GM10847 (cell line): Measurements from ENCODE around the gene RBMS3.

Source experiments
- POLR2A ChIP-seq: IDR thresholded peaks from 2 replicates; pipeline ENCODE4 v1.6.1; 2011; ENCODE audit not compliant: insufficient read length; ENCODE audit errors: extremely low read depth

RBMS3 gene

DNA sequence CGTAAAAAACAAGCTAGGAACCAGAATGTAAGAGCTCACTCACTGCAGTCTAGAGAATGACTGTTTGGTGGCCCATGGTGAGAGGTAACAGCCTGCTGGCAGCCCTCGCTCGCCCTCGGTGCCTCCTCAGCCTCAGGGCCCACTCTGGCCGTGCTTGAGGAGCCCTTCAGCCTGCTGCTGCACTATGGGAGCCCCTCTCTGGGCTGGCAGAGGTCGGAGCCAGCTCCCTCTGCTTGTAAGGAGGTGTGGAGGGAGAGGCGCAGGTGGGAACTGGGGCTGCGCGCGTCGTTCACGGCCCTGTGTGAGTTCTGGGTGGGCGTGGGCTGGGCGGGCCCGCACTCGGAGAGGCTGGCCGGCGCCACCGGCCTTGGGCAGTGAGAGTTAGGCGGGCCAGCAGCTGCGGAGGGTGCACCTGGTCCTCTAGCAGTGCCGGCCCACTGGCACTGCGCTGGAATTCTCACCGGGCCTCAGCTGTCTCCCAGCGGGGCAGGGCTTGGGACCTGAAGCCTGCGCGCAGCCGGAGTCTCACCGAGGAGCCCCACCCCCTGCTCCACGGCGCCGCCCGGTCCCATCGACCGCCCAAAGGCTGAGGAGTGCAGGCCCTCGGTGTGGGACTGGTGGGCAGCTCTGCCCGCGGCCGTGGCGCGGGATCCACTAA is 420.6 kb downstream of the RBMS3 start:
- no peak for TF ChIP-seq POLR2A

DNA sequence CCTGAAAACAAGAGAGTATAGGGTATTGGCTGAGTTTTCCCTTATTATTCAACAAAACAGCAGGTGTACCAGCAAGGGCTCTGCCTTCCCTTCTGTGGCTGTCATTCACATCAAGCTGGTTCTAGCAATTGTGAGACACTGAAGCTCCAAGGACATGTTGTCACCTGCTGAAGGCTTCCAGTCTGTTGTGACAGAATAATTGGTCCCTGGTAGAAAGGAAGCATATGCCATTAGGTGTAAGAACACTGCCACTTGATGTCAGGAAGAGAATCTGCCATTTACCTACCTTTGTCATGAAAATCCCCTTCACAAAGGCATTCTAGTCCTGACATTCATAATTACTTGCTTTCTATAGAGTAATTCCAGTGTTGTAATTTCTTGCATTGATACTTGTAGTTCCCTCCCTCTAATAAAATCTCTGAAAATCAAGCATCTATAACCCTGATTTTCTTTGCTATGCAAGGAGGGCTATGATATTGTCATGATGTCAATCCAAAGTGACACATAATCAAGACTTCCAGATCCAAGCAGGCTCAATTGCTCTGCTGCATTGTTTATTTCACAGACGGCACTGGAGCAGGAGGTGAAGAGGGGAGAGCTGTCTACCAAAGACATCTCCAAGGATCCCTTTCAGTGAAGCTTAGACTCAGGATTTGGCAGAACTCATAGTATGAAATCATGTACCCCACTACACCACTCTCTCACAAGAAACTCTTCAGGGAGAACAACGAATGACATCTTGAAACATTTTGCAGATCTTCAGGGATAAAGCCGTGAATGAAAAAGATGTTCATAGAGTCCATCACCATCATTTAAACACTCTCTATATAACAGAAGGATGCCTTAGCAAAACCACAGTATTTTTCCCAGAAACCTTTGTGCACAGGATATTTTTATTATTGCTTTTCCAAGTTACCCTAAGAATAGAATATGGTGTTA is 425.3 kb downstream of the RBMS3 start:
- no peak for TF ChIP-seq POLR2A

DNA sequence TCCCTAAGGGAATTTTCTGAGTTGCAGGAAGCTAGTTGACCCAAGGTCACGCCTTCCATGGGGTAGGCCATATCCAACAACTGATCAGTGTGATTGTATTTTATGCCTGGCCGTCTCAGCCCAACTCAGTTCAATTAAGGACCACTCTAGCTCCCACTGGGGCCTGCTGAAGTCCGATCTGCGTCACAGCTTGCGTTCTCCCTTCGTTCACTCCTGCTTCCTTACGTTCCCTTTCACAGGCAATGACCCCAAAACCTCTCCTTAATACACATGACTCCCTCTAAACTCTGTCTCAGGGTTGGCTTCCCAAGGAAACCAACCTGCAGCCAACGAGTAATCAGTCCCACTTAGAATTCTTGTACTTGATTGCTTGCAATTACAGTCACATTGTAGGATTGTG is 428.0 kb downstream of the RBMS3 start:
- no peak for TF ChIP-seq POLR2A

DNA sequence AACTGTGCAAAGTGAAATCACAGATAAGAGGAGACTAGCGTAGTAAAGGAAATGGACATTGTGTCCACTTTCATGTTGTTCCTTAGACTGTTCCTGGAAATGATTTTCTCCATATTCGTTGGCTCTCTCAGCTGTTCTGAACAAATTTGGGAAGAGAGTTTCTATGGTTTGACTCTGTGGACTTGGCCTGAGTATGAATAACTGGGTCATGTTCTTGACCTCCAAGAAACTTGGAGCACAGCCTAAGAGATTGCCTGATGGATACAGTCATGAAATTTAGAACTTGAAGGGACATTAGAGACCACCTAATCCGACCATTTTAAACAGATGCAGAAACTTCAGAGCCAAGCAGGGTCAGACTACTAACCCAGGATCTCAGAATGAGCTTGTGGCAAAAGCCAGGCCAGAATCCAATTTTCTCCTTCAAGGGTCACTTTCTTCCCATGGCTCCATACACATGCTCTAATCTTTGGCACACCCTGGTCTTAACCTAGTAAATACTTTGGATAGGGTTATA is 430.4 kb downstream of the RBMS3 start:
- no peak for TF ChIP-seq POLR2A

GRCh38 chr3:29716213-29716612 is 435.3 kb downstream of the RBMS3 start:
- no peak for TF ChIP-seq POLR2A

DNA sequence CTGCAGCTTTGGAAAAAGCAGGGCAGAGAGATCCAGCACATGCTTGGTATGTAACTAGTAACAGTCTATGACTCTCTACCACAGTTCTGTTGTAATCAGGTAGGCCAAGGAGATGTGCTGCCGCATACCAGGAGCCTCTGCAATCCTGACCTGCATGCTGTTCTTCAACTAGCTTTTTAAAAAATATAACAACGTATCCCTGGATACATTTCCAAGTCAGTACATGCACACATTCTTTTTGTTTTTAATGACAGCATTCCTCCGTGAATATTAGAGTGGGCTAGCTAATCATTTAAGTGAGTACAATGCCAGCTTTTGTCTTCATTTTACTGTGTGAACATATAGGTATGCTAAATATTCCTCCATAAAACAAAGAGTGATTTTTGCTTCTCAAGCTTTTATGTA is 437.8 kb downstream of the RBMS3 start:
- no peak for TF ChIP-seq POLR2A

DNA sequence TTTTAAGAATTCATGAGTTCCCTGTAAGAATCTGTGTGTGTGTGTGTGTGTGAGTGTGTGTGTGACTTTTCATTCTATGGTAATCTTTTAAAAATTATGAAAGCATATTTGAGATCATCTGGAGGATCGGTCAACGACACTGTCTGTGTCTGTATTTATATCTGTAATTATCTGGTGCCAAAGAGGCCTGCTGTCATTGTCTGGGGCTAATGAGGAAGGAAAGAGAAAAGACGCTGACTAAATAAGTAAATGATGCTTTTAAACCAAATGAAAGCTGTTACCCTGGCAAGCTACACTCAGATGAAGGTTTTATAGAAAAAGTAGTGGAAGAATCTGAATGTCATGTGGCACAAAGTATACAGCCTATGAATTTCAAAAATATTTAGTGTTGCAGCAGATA is 439.8 kb downstream of the RBMS3 start:
- TF ChIP-seq POLR2A = no peak

DNA sequence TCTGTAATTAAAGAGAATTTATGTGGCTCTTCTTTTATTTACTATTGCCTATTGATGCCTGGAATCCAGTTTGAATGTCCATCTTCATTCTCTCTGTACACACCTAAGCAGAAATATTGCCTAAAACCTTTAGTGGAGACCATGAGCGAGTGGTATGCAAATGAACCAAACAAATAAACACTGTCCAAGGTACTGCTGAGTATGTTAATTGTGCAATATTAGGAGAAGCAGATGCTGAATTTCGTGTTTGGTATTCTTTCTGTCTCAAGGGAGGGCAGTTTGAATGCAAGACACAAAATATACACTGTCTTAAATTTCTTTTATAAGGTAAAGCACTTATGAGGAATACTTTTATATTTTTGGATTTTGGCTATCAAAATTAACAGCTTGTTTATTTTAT is 440.9 kb downstream of the RBMS3 start:
- no peak for TF ChIP-seq POLR2A

GRCh38 chr3:29731050-29731449 is 450.2 kb downstream of the RBMS3 start:
- TF ChIP-seq POLR2A = no peak

DNA sequence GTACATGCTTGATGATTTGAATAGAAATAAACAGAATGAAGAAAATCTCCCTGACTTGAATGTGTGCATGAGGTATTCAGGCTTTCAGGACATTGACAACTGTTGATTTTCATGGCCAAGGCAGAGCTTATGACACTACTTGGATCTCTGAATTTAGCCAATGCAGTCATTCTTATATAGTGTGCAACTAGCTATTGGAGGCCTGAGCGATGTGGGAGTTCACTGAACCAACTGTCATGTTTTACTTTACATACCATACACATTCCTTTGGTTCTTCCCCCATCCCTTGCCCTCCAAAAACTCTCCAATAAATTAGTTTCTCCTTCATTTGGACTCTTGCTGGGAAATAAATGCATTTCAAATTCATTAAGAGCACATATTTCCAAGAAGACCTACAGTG is 460.4 kb downstream of the RBMS3 start:
- TF ChIP-seq POLR2A = no peak

GRCh38 chr3:29745232-29745870 is 464.5 kb downstream of the RBMS3 start:
- no peak for TF ChIP-seq POLR2A

GRCh38 chr3:29746163-29746760 is 465.4 kb downstream of the RBMS3 start:
- TF ChIP-seq POLR2A = no peak

GRCh38 chr3:29747991-29748390 is 467.1 kb downstream of the RBMS3 start:
- no peak for TF ChIP-seq POLR2A

DNA sequence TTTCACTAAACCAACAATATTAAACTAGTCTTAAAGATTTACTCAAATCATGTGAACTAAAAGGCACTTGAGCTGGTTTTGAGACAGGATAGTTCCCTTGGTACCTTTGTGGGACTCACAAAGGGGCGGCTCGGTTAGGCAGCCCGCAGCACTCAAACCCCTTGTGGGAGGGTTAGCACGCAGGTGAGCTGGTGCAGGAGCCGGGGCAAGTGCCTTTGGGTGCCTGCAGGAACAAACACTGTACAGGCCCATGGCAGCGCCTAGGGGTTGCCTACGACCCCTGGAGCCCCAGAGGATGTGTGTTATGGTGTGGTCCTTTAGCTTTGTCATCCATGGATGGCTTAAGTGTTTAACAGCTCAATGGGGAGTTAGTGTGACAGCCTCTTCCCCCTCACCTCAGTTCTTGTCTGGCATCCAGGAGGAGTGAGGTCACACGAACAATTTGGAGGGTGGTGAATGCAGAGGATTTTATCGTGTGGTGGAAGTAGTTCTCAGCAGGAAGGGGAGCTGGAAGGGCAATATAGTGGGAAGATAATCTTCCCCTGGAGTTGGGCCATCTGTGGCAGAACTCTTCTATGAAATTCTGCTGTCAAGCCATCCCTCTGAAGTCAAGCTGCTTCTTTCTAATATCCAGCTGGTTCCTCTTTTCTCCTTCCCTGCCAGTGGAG is 470.9 kb downstream of the RBMS3 start:
- no peak for TF ChIP-seq POLR2A

GRCh38 chr3:29754346-29754745 is 473.5 kb downstream of the RBMS3 start:
- TF ChIP-seq POLR2A = no peak
